H9 (cell line): ENCODE measurements around the gene ADGRA1. TPM values are rescaled to one million over a fixed set of nuclear protein-coding genes. Genes with fewer than 3 reads are reported as not detected.

Experiments
- DNase-seq: peaks from one replicate; pipeline ENCODE4 v3.0.0-alpha.2; 2017
- H2AFZ ChIP-seq: one replicate; pipeline ENCODE4 v1.6.1; 2013; ENCODE audit warnings: mild to moderate bottlenecking, low read length, control low read depth, moderate library complexity
- H2AK5ac ChIP-seq: 2 replicates; pipeline ENCODE4 v1.6.1; 2013; ENCODE audit warnings: low read length, control low read depth, mixed read lengths; ENCODE audit not compliant: insufficient read length
- H2BK120ac ChIP-seq: one replicate; pipeline ENCODE4 v1.6.1; 2013; ENCODE audit warnings: low read depth, mild to moderate bottlenecking, low read length, control low read depth, inconsistent platforms; ENCODE audit not compliant: poor library complexity, severe bottlenecking
- H2BK12ac ChIP-seq: 2 replicates; pipeline ENCODE4 v1.6.1; 2013; ENCODE audit warnings: low read length, control low read depth, mixed read lengths, low read depth; ENCODE audit not compliant: insufficient read length
- H2BK15ac ChIP-seq: 2 replicates; pipeline ENCODE4 v1.6.1; 2013; ENCODE audit warnings: low read depth, low read length, control low read depth
- H2BK20ac ChIP-seq: one replicate; pipeline ENCODE4 v1.6.1; 2013; ENCODE audit warnings: low read depth, mild to moderate bottlenecking, low read length, control low read depth, inconsistent platforms; ENCODE audit not compliant: poor library complexity, severe bottlenecking
- H2BK5ac ChIP-seq: 2 replicates; pipeline ENCODE4 v1.6.1; 2013; ENCODE audit warnings: low read length, control low read depth, mixed read lengths; ENCODE audit not compliant: insufficient read length
- H3K14ac ChIP-seq: 2 replicates; pipeline ENCODE4 v1.6.1; 2013; ENCODE audit warnings: low read length, control low read depth; ENCODE audit not compliant: insufficient read depth
- H3K18ac ChIP-seq: 2 replicates; pipeline ENCODE4 v1.6.1; 2013; ENCODE audit warnings: low read depth, mild to moderate bottlenecking, mixed read lengths, low read length, control low read depth; ENCODE audit not compliant: insufficient read length
- H3K23ac ChIP-seq: 2 replicates; pipeline ENCODE4 v1.6.1; 2013; ENCODE audit warnings: low read length, control low read depth, mixed read lengths, low read depth; ENCODE audit not compliant: insufficient read length
- H3K23me2 ChIP-seq: 2 replicates; pipeline ENCODE4 v1.6.1; 2013; ENCODE audit warnings: low read depth, mild to moderate bottlenecking, mixed read lengths, low read length, control low read depth; ENCODE audit not compliant: insufficient read length, poor library complexity, severe bottlenecking
- H3K27ac ChIP-seq: 2 replicates; pipeline ENCODE4 v1.5.1; 2013; ENCODE audit warnings: low read length, control low read depth, mixed read lengths, low read depth; ENCODE audit not compliant: insufficient read length
- H3K27me3 ChIP-seq: 2 replicates; pipeline ENCODE4 v1.6.1; 2013; ENCODE audit warnings: low read length, control low read depth, inconsistent platforms; ENCODE audit not compliant: insufficient read depth
- H3K4ac ChIP-seq: 2 replicates; pipeline ENCODE4 v1.6.1; 2013; ENCODE audit warnings: low read depth, mild to moderate bottlenecking, control low read depth, inconsistent platforms, low read length, moderate library complexity
- H3K4me1 ChIP-seq: 2 replicates; pipeline ENCODE4 v1.6.1; 2013; ENCODE audit warnings: low read length, control low read depth, inconsistent platforms; ENCODE audit not compliant: insufficient read depth
- H3K4me2 ChIP-seq: 2 replicates; pipeline ENCODE4 v1.6.1; 2013; ENCODE audit warnings: low read length, control low read depth, mixed read lengths; ENCODE audit not compliant: insufficient read length, insufficient read depth
- H3K56ac ChIP-seq: 2 replicates; pipeline ENCODE4 v1.6.1; 2013; ENCODE audit warnings: low read depth, mild to moderate bottlenecking, mixed read lengths, low read length, control low read depth; ENCODE audit not compliant: insufficient read length
- H3K79me1 ChIP-seq: 2 replicates; pipeline ENCODE4 v1.6.1; 2013; ENCODE audit warnings: low read depth, mild to moderate bottlenecking, moderate library complexity, low read length, control low read depth, inconsistent platforms; ENCODE audit not compliant: insufficient read depth, poor library complexity, severe bottlenecking
- H3K79me2 ChIP-seq: 2 replicates; pipeline ENCODE4 v1.6.1; 2013; ENCODE audit warnings: low read length, control low read depth, inconsistent platforms; ENCODE audit not compliant: insufficient read depth
- H3K9ac ChIP-seq: 2 replicates; pipeline ENCODE4 v1.6.1; 2013; ENCODE audit warnings: low read length, control low read depth, mixed read lengths; ENCODE audit not compliant: insufficient read length; ENCODE audit errors: extremely low read depth
- H3K9me3 ChIP-seq: one replicate; pipeline ENCODE4 v1.6.1; 2013; ENCODE audit warnings: low read depth, low read length, inconsistent platforms; ENCODE audit not compliant: control insufficient read depth
- H3T11ph ChIP-seq: one replicate; pipeline ENCODE4 v1.6.1; 2013; ENCODE audit warnings: mild to moderate bottlenecking, low read length, control low read depth, inconsistent platforms
- H4K20me1 ChIP-seq: one replicate; pipeline ENCODE4 v1.6.1; 2013; ENCODE audit not compliant: control insufficient read depth, insufficient read length, insufficient read depth
- H4K5ac ChIP-seq: 2 replicates; pipeline ENCODE4 v1.6.1; 2013; ENCODE audit warnings: low read depth, mild to moderate bottlenecking, mixed read lengths, low read length, control low read depth; ENCODE audit not compliant: insufficient read length
- H4K8ac ChIP-seq: replicated peaks from 2 replicates; pipeline ENCODE4 v1.6.1; 2013; ENCODE audit warnings: low read length, control low read depth, mixed read lengths, low read depth; ENCODE audit not compliant: insufficient read length
- H4K91ac ChIP-seq: 2 replicates; pipeline ENCODE4 v1.6.1; 2013; ENCODE audit warnings: low read depth, mild to moderate bottlenecking, moderate library complexity, mixed read lengths, low read length, control low read depth; ENCODE audit not compliant: insufficient read length
- H3K27ac Mint-ChIP-seq, 3 experiments: 2 replicates in 2 of 3; 3 replicates in 1 of 3; pipeline ENCODE4 v1.8.0; 2020 to 2021; ENCODE audit warnings: mixed read lengths in 3 of 3, mild to moderate bottlenecking in 1 of 3, moderate library complexity in 1 of 3
- H3K27me3 Mint-ChIP-seq: 2 replicates; pipeline ENCODE4 v1.8.0; 2021; ENCODE audit warnings: low read depth, mild to moderate bottlenecking, moderate library complexity, mixed read lengths
- H3K36me3 Mint-ChIP-seq, 3 experiments: 2 replicates in 2 of 3; 3 replicates in 1 of 3; pipeline ENCODE4 v1.8.0; 2020 to 2021; ENCODE audit warnings: low read depth in 3 of 3, mixed read lengths in 3 of 3; ENCODE audit not compliant: insufficient read depth in 1 of 3
- H3K4me1 Mint-ChIP-seq, 2 experiments: 2 replicates each; pipeline ENCODE4 v1.8.0; 2020; ENCODE audit warnings: mixed read lengths in 2 of 2
- H3K4me3 Mint-ChIP-seq, 2 experiments: 2 replicates in 1 of 2; 3 replicates in 1 of 2; pipeline ENCODE4 v1.8.0; 2020 to 2021; ENCODE audit warnings: mild to moderate bottlenecking in 2 of 2, mixed read lengths in 2 of 2, moderate library complexity in 1 of 2
- H3K9me3 Mint-ChIP-seq, 2 experiments: 2 replicates in 1 of 2; 3 replicates in 1 of 2; pipeline ENCODE4 v1.8.0; 2020; ENCODE audit warnings: mild to moderate bottlenecking in 2 of 2, mixed read lengths in 2 of 2, moderate library complexity in 1 of 2
- CTCF ChIP-seq: fragments of 200-600 bp; sonication (generic); conservative IDR thresholded peaks from 3 replicates; pipeline ENCODE4 v1.8.0; 2021; ENCODE audit warnings: antibody characterized with exemption, mild to moderate bottlenecking
- WGBS: extraction: QIAGEN DNeasy Blood & Tissue Kit; methylation state at CpG from one replicate; pipeline ENCODE4 v1.1.7; 2013; ENCODE audit warnings: missing lambda C conversion rate, low lambda C conversion rate, mixed read lengths; ENCODE audit not compliant: insufficient read length; ENCODE audit errors: extremely low coverage; 5-methylcytosine and 5-hydroxymethylcytosine counted together
- total RNA-seq: library from RNA; stranded (reverse); gene quantifications from 2 replicates; pipeline ENCODE4 v1.2.1, GENCODE V29; 2021

ADGRA1 gene
- total RNA-seq, 1 experiment from 2014 or later: 0.11 TPM

- Histone ChIP-seq H3K23ac (no peak overlapping the region), H2AFZ (no peak overlapping the region), H3K79me1 (no peaks in the 10 kb centered on the region), H3K27me3 (no peaks in the 10 kb centered on the region), H2AK5ac (no peak overlapping the region), H4K91ac (no peak overlapping the region), H3K4ac (no peak overlapping the region), H3K9ac (no peak overlapping the region), H3K4me2 (no peak overlapping the region), H3K79me2 (no peaks in the 10 kb centered on the region), H4K20me1 (no peaks in the 10 kb centered on the region), H3T11ph (no peak overlapping the region), H4K8ac (no peak overlapping the region), H2BK12ac (no peak overlapping the region), H4K5ac (no peak overlapping the region), H3K4me1 (no peaks in the 10 kb centered on the region), H2BK15ac (no peak overlapping the region), H3K23me2 (no peaks in the 10 kb centered on the region), H3K56ac (no peak overlapping the region), H3K9me3 (no peaks in the 10 kb centered on the region), H3K18ac (no peak overlapping the region), H3K14ac (no peak overlapping the region), H2BK120ac (no peak overlapping the region), H2BK20ac (no peak overlapping the region), H3K27ac (no peak overlapping the region), H2BK5ac (no peak overlapping the region)
- H3K4me3 Mint-ChIP-seq: no peak overlapping the region
- peaks cover 3% of the 10 kb centered on the region for H3K27me3 Mint-ChIP-seq
- no peak for TF ChIP-seq CTCF
- DNase-seq: no peak
- H3K36me3 Mint-ChIP-seq: no peaks in the 10 kb centered on the region; a peak in 1 of 7 replicates
- no peak overlapping the region for H3K27ac Mint-ChIP-seq
- H3K9me3 Mint-ChIP-seq: peaks cover 0 to 8% of the 10 kb centered on the region in 2 experiments; a peak in 1 of 5 replicates
- WGBS: no CpG with 5 or more reads among the region's 12 CpGs
- peaks cover 0 to 7% of the 10 kb centered on the region in 2 experiments; a peak in 1 of 4 replicates for H3K4me1 Mint-ChIP-seq
Measured at GRCh38 chr10:133060881-133061280, 26.8 kb upstream of the ADGRA1 start.
